H1 (cell line): ENCODE data around the gene SAT2. TPM values are rescaled to one million over a fixed set of nuclear protein-coding genes. Genes with fewer than 3 reads are reported as not detected.
A peak's percentile ranks its signal among the peaks of the same experiment; 100 is the strongest.

Experiments
- CTCF ChIA-PET: fragments of 300-600 bp; sonication (Branson Sonifier 250); formaldehyde crosslinking; loops from one replicate; lab custom pipeline; 2021; ENCODE audit not compliant: partially characterized antibody; lab: Charles Lee
- POLR2A ChIA-PET: fragments of 300-600 bp; sonication (Branson Sonifier 250); formaldehyde crosslinking; loops from one replicate; lab custom pipeline; 2021; ENCODE audit warnings: inconsistent platforms; ENCODE audit not compliant: partially characterized antibody; lab: Charles Lee
- DNase-seq, 2 experiments: peaks; one replicate each; pipeline versions ENCODE4 v3.0.0 to v3.0.0-alpha.2; 2010 to 2022; ENCODE audit warnings: low spot score in 2 of 2, low read depth in 1 of 2, mixed read lengths in 1 of 2
- FAIRE-seq: peaks from 2 replicates; lab custom pipeline; 2011; peaks lifted over from hg19 to GRCh38; lab: Jason Lieb, UNC
- H2AFZ ChIP-seq: 2 replicates; pipeline ENCODE4 v1.8.1; 2012; ENCODE audit warnings: low read length, inconsistent platforms
- H2AK5ac ChIP-seq: 2 replicates; pipeline ENCODE4 v1.6.1; 2013; ENCODE audit warnings: low read depth, low read length
- H2BK120ac ChIP-seq: replicated peaks from 2 replicates; pipeline ENCODE3; 2013; ENCODE audit warnings: low read depth, low read length, inconsistent platforms
- H2BK12ac ChIP-seq: 2 replicates; pipeline ENCODE4 v1.6.1; 2013; ENCODE audit warnings: low read depth, low read length
- H2BK15ac ChIP-seq: 2 replicates; pipeline ENCODE4 v1.6.1; 2013; ENCODE audit warnings: low read length
- H2BK20ac ChIP-seq: 2 replicates; pipeline ENCODE4 v1.6.1; 2013; ENCODE audit warnings: low read length
- H2BK5ac ChIP-seq: 2 replicates; pipeline ENCODE4 v1.6.1; 2013; ENCODE audit warnings: low read depth, low read length
- H3K14ac ChIP-seq: 2 replicates; pipeline ENCODE4 v1.6.1; 2013; ENCODE audit warnings: inconsistent platforms; ENCODE audit not compliant: insufficient read length
- H3K18ac ChIP-seq: 2 replicates; pipeline ENCODE4 v1.6.1; 2013; ENCODE audit warnings: low read length; ENCODE audit errors: extremely low read depth
- H3K23ac ChIP-seq: 2 replicates; pipeline ENCODE4 v1.6.1; 2013; ENCODE audit warnings: inconsistent platforms; ENCODE audit not compliant: insufficient read length
- H3K23me2 ChIP-seq: 2 replicates; pipeline ENCODE4 v1.6.1; 2013; ENCODE audit warnings: low read depth, low read length
- H3K27ac ChIP-seq: 2 replicates; pipeline ENCODE4 v1.6.1; 2011; ENCODE audit warnings: low read depth, low read length, inconsistent platforms
- H3K27me3 ChIP-seq, 4 experiments: replicated peaks in 1 of 4; 1 replicate in 1 of 4; 2 replicates in 3 of 4; pipeline versions ENCODE4 v1.6.1 to v1.8.1; 2011 to 2013; ENCODE audit warnings: low read length in 3 of 4, mild to moderate bottlenecking in 3 of 4, inconsistent platforms in 2 of 4, mixed read lengths in 2 of 4, moderate library complexity in 1 of 4; ENCODE audit not compliant: control insufficient read depth in 3 of 4, insufficient read depth in 3 of 4; ENCODE audit errors: extremely low read depth in 1 of 4
- H3K36me3 ChIP-seq, 4 experiments: 2 replicates each; pipeline versions ENCODE4 v1.6.1 to v1.8.1; 2011 to 2013; ENCODE audit warnings: mild to moderate bottlenecking in 4 of 4, low read length in 3 of 4, moderate library complexity in 2 of 4, control low read depth in 1 of 4, inconsistent platforms in 1 of 4; ENCODE audit not compliant: insufficient read depth in 4 of 4, control insufficient read depth in 2 of 4
- H3K4ac ChIP-seq: replicated peaks from 2 replicates; pipeline ENCODE3; 2013; ENCODE audit warnings: low read length, low read depth, mixed read lengths, inconsistent platforms; ENCODE audit not compliant: insufficient read length
- H3K4me1 ChIP-seq, 4 experiments: replicated peaks in 1 of 4; 1 replicate in 1 of 4; 2 replicates in 3 of 4; pipeline versions ENCODE4 v1.6.1 to v1.8.1; 2011 to 2013; ENCODE audit warnings: low read length in 3 of 4, inconsistent platforms in 2 of 4, mixed read lengths in 1 of 4; ENCODE audit not compliant: insufficient read depth in 4 of 4, control insufficient read depth in 3 of 4
- H3K4me2 ChIP-seq, 2 experiments: 2 replicates each; pipeline versions ENCODE4 v1.6.1 to v1.8.1; 2011 to 2013; ENCODE audit warnings: low read depth in 2 of 2, low read length in 2 of 2, control low read depth in 1 of 2, inconsistent platforms in 1 of 2, mild to moderate bottlenecking in 1 of 2; ENCODE audit not compliant: insufficient read depth in 1 of 2
- H3K4me3 ChIP-seq, 4 experiments: fragments of 200-600, 300-600 bp in 1 of 4; sonication (generic), shearing (Covaris generic), sonication (Bioruptor Twin) in 1 of 4; 2 replicates each; pipeline versions ENCODE4 v1.5.1 to v1.8.1; 2011 to 2016; ENCODE audit warnings: low read length in 4 of 4, low read depth in 3 of 4, control low read depth in 2 of 4, inconsistent platforms in 2 of 4, mild to moderate bottlenecking in 2 of 4, mixed read lengths in 1 of 4, moderate library complexity in 1 of 4; ENCODE audit not compliant: insufficient read depth in 2 of 4; ENCODE audit errors: extremely low read depth in 1 of 4
- H3K56ac ChIP-seq: replicated peaks from 2 replicates; pipeline ENCODE3; 2013; ENCODE audit warnings: low read depth, mild to moderate bottlenecking, mixed read lengths, low read length, inconsistent platforms; ENCODE audit not compliant: insufficient read length
- H3K79me1 ChIP-seq: 2 replicates; pipeline ENCODE4 v1.6.1; 2013; ENCODE audit warnings: low read depth, low read length, control low read depth
- H3K79me2 ChIP-seq, 2 experiments: 2 replicates each; pipeline versions ENCODE4 v1.6.1 to v1.8.1; 2012 to 2013; ENCODE audit warnings: low read length in 2 of 2, mild to moderate bottlenecking in 2 of 2, inconsistent platforms in 1 of 2; ENCODE audit not compliant: insufficient read depth in 2 of 2, control insufficient read depth in 1 of 2
- H3K9ac ChIP-seq, 4 experiments: replicated peaks in 1 of 4; 1 replicate in 1 of 4; 2 replicates in 3 of 4; pipeline versions ENCODE4 v1.6.1 to v1.8.1; 2011 to 2013; ENCODE audit warnings: low read depth in 3 of 4, low read length in 3 of 4, control low read depth in 2 of 4, mild to moderate bottlenecking in 2 of 4, moderate library complexity in 2 of 4, inconsistent platforms in 1 of 4; ENCODE audit errors: extremely low read depth in 1 of 4
- H3K9me3 ChIP-seq, 2 experiments: 2 replicates each; pipeline versions ENCODE4 v1.6.1 to v1.8.1; 2012 to 2013; ENCODE audit warnings: mild to moderate bottlenecking in 2 of 2, moderate library complexity in 2 of 2, control low read depth in 1 of 2, inconsistent platforms in 1 of 2, low read depth in 1 of 2, low read length in 1 of 2, mixed read lengths in 1 of 2; ENCODE audit not compliant: insufficient read depth in 2 of 2
- H4K20me1 ChIP-seq, 2 experiments: replicated peaks in 1 of 2; 2 replicates each; pipeline versions ENCODE3 to v1.8.1; 2011 to 2013; ENCODE audit warnings: inconsistent platforms in 2 of 2, low read length in 2 of 2, mild to moderate bottlenecking in 1 of 2; ENCODE audit not compliant: insufficient read depth in 2 of 2, control insufficient read depth in 1 of 2
- H4K5ac ChIP-seq: 2 replicates; pipeline ENCODE4 v1.6.1; 2013; ENCODE audit warnings: low read length, low read depth, mixed read lengths, inconsistent platforms; ENCODE audit not compliant: insufficient read length
- H4K8ac ChIP-seq: 2 replicates; pipeline ENCODE4 v1.8.0; 2013; ENCODE audit warnings: mild to moderate bottlenecking, moderate library complexity, low read length, inconsistent platforms; ENCODE audit not compliant: insufficient read depth; ENCODE audit errors: extremely low read depth
- H4K91ac ChIP-seq: replicated peaks from 2 replicates; pipeline ENCODE3; 2013; ENCODE audit warnings: low read length, mixed read lengths, inconsistent platforms; ENCODE audit not compliant: insufficient read length
- RBBP5 ChIP-seq: IDR thresholded peaks from 2 replicates; pipeline ENCODE4 v1.7.1; 2012; ENCODE audit warnings: low read depth, mild to moderate bottlenecking, inconsistent platforms, low read length, moderate library complexity, borderline replicate concordance
- RFX5 ChIP-seq: IDR thresholded peaks from 2 replicates; pipeline ENCODE4 v1.6.1; 2011; ENCODE audit warnings: low read depth, low read length, improper control_type of control experiment, borderline replicate concordance
- RXRA ChIP-seq: IDR thresholded peaks from 2 replicates; pipeline ENCODE4 v1.6.1; 2011; ENCODE audit warnings: low read depth, mild to moderate bottlenecking, low read length, moderate library complexity; ENCODE audit not compliant: insufficient read depth
- SAP30 ChIP-seq: fragments of 300-600 bp; sonication (generic); IDR thresholded peaks from 2 replicates; pipeline ENCODE4 v1.7.1; 2012; ENCODE audit warnings: low read length, moderate library complexity, mild to moderate bottlenecking, inconsistent platforms; ENCODE audit not compliant: insufficient read depth, insufficient replicate concordance
- SIN3A ChIP-seq, 2 experiments: IDR thresholded peaks in 1 of 2; conservative IDR thresholded peaks in 1 of 2; 2 replicates each; pipeline ENCODE4 v1.6.1; 2011 to 2012; ENCODE audit warnings: low read length in 2 of 2, improper control_type of control experiment in 1 of 2, low read depth in 1 of 2, mild to moderate bottlenecking in 1 of 2
- WGBS, 2 experiments: shearing (Covaris generic) in 1 of 2; methylation state at CpG; one replicate each; pipeline versions ENCODE4 v1.1.6 to v1.1.7; 2013 to 2015; ENCODE audit warnings: low lambda C conversion rate in 2 of 2, mixed read lengths in 2 of 2, inconsistent platforms in 1 of 2, low coverage in 1 of 2, missing lambda C conversion rate in 1 of 2; ENCODE audit not compliant: insufficient replicate concordance in 2 of 2, insufficient coverage in 1 of 2, insufficient read length in 1 of 2; ENCODE audit errors: extremely low coverage in 1 of 2, missing lambda C conversion rate in 1 of 2; 5-methylcytosine and 5-hydroxymethylcytosine counted together
- polyA plus RNA-seq, 7 experiments: library from polyadenylated mRNA; depleted of rRNA in 3 of 7; stranded (reverse) in 5 of 7; unstranded in 2 of 7; fragments of >200 nt in 5 of 7; fragments of 200-250 nt in 2 of 7; gene quantifications; 1 replicate in 5 of 7; 2 replicates in 1 of 7; 4 replicates in 1 of 7; pipeline versions ENCODE4 v1.2.1 to v1.2.3, GENCODE V29; 2011 to 2013; ENCODE audit warnings: missing spikeins in 2 of 7, mixed read lengths in 2 of 7
- total RNA-seq: library from RNA; stranded (reverse); fragmentation: NEBNext Ultra II Directional; extraction: Animal tissue kit (Norgen Biotek cat#: 25700); gene quantifications from 2 replicates; pipeline ENCODE4 v1.2.1, GENCODE V29; 2021
- TF ChIP-seq, protein P1 (sequence below), 3 experiments: IDR thresholded peaks; 1 replicate in 2 of 3; 2 replicates in 1 of 3; pipeline versions ENCODE4 v1.5.1 to v1.6.1; 2011; ENCODE audit warnings: low read length in 3 of 3, mild to moderate bottlenecking in 3 of 3, inconsistent platforms in 2 of 3, low read depth in 1 of 3, moderate library complexity in 1 of 3; ENCODE audit not compliant: insufficient read depth in 1 of 3; ENCODE audit errors: control extremely low read depth in 1 of 3

SAT2 gene
- total and polyA plus RNA-seq, 2 of the 8 experiments (the other 6 are each of a cell fraction or from before 2014, with no cell fraction given): 36.4 to 72.3 TPM

DNA sequence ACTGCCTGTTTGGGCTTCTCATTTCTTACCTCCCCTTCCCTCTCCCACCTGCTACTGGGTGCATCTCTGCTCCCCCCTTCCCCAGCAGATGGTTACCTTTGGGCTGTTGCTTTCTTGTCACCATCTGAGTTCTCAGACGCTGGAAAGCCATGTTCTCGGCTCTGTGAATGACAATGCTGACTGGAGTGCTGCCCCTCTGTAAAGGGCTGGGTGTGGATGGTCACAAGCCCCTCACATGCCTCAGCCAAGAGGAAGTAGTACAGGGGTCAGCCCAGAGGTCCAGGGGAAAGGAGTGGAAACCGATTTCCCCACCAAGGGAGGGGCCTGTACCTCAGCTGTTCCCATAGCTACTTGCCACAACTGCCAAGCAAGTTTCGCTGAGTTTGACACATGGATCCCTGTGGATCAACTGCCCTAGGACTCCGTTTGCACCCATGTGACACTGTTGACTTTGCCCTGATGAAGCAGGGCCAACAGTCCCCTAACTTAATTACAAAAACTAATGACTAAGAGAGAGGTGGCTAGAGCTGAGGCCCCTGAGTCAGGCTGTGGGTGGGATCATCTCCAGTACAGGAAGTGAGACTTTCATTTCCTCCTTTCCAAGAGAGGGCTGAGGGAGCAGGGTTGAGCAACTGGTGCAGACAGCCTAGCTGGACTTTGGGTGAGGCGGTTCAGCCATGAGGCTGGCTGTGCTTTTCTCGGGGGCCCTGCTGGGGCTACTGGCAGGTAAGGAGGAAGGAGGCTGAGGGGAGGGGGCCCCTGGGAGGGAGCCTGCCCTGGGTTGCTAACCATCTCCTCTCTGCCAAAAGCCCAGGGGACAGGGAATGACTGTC, 48.4 kb downstream of the SAT2 start, which contains the start of gene CD68:
CD68 (plus strand) TSS at position 638 of the 833 bp plus-strand sequence; CDS start at position 678, 40 bp downstream.
- ChIA-PET CTCF (interaction anchor here (1.0 to 3.0 kb wide), 5 partner anchors 10 to 109 kb away, joined by 3 to 15 read pairs (median 4); partner anchors contain the start of genes SOX15, TP53 and WRAP53), POLR2A (interaction anchor here (0.8 to 37.5 kb wide), 20 partner anchors 3 to 337 kb away, joined by 3 to 1144 read pairs (median 5); partner anchors contain the start of genes ATP1B2, CD68, FXR2 and GABARAP)
- peaks cover 22 to 25% of the 10 kb centered on the region in 2 experiments for H4K20me1 ChIP-seq
- H3K18ac ChIP-seq: no peak within 1 kb of the TSS
- H3K79me1 ChIP-seq: peaks cover 7% of the 10 kb centered on the region; the same call in 1 of the 2 replicates
- H3K36me3 ChIP-seq: peaks cover 38 to 49% (median 44%) of the 10 kb centered on the region in 4 experiments
- H3K4me3 ChIP-seq: no peak within 1 kb of the TSS
- no peak within 1 kb of the TSS for H4K5ac ChIP-seq
- no peak within 1 kb of the TSS; the same call in 1 of the 2 replicates for H2AK5ac ChIP-seq
- H2BK20ac ChIP-seq: peak within 1 kb of the TSS; percentile 40; the same call in 1 of the 2 replicates
- H4K91ac ChIP-seq: no peak within 1 kb of the TSS
- H4K8ac ChIP-seq: no peak within 1 kb of the TSS; the same call in 1 of the 2 replicates
- no peak within 1 kb of the TSS for H2AFZ ChIP-seq
- FAIRE-seq (no peak), DNase-seq (peak in 1 of 2 experiments; percentile 77)
- peak within 1 kb of the TSS; percentile 56 for H2BK5ac ChIP-seq
- H3K4me2 ChIP-seq: 0 out of 4 replicates have a peak within 1 kb of the TSS, but pooled peaks of 1 of the 2 experiments have one; percentile 14
- no peak within 1 kb of the TSS for H3K56ac ChIP-seq
- no peak within 1 kb of the TSS for H3K23ac ChIP-seq
- no peak within 1 kb of the TSS for H3K9ac ChIP-seq
- peak within 1 kb of the TSS; percentile 17; the same call in 1 of the 2 replicates for H2BK12ac ChIP-seq
- peaks cover 12 to 22% of the 10 kb centered on the region in 2 experiments for H3K79me2 ChIP-seq
- H3K4me1 ChIP-seq: peaks cover 4 to 16% (median 11%) of the 10 kb centered on the region in 4 experiments; a peak in 6 of 7 replicates
- peak within 1 kb of the TSS; percentile 18 for H3K27ac ChIP-seq
- no peaks in the 10 kb centered on the region for H3K27me3 ChIP-seq
- 51% methylated on average over 7 of the region's 7 CpGs; no CpG with 5 or more reads in 1 of the 2 experiments for WGBS, 2 experiments
- H2BK15ac ChIP-seq: 0 out of 2 replicates have a peak within 1 kb of the TSS, but pooled peaks have one; percentile 63
- peaks cover 8% of the 10 kb centered on the region; the same call in 1 of the 2 replicates for H3K23me2 ChIP-seq
- H3K4ac ChIP-seq: no peak within 1 kb of the TSS
- H2BK120ac ChIP-seq: no peak within 1 kb of the TSS
- H3K9me3 ChIP-seq: no peaks in the 10 kb centered on the region
- no peak within 1 kb of the TSS for H3K14ac ChIP-seq
- TF ChIP-seq SAP30 (no peak), RBBP5 (no peak), SIN3A (conservative IDR thresholded peaks at IDR 0.05 in 1 of 2, IDR thresholded peaks at IDR 0.05 in 1 of 2; ENCODE audit: low read depth in 1 of 2, low read length in 2 of 2) (peak; percentile 46 to 88; a peak in 2 of 4 replicates), RXRA (no peak), RFX5 (no peak)
- TF ChIP-seq, protein P1, sequence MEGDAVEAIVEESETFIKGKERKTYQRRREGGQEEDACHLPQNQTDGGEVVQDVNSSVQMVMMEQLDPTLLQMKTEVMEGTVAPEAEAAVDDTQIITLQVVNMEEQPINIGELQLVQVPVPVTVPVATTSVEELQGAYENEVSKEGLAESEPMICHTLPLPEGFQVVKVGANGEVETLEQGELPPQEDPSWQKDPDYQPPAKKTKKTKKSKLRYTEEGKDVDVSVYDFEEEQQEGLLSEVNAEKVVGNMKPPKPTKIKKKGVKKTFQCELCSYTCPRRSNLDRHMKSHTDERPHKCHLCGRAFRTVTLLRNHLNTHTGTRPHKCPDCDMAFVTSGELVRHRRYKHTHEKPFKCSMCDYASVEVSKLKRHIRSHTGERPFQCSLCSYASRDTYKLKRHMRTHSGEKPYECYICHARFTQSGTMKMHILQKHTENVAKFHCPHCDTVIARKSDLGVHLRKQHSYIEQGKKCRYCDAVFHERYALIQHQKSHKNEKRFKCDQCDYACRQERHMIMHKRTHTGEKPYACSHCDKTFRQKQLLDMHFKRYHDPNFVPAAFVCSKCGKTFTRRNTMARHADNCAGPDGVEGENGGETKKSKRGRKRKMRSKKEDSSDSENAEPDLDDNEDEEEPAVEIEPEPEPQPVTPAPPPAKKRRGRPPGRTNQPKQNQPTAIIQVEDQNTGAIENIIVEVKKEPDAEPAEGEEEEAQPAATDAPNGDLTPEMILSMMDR (IDR thresholded peaks at IDR 0.05; ENCODE audit: control extremely low read depth in 1 of 3, insufficient read depth in 1 of 3, low read depth in 1 of 3, low read length in 3 of 3): no peak
